HepG2 (cell line): ENCODE data around the gene NRSN2. TPM values are rescaled to one million over a fixed set of nuclear protein-coding genes. Genes with fewer than 3 reads are reported as not detected.

Source experiments
- EED ChIP-seq: sonication (generic); formaldehyde crosslinking; IDR thresholded peaks from 2 replicates; pipeline ENCODE4 v1.5.0; 2020; ENCODE audit warnings: mild to moderate bottlenecking, missing genetic modification reagents
- GLI4 ChIP-seq: sonication (generic); formaldehyde crosslinking; IDR thresholded peaks from 2 replicates; pipeline ENCODE4 v1.5.1; 2020; ENCODE audit warnings: missing genetic modification reagents, mild to moderate bottlenecking, moderate library complexity, borderline replicate concordance
- NFE2L1 ChIP-seq: sonication (generic); formaldehyde crosslinking; IDR thresholded peaks from 2 replicates; pipeline ENCODE4 v1.4.0; 2020; ENCODE audit warnings: missing genetic modification reagents, mild to moderate bottlenecking, borderline replicate concordance
- NFYC ChIP-seq: IDR thresholded peaks from 2 replicates; pipeline ENCODE4 v1.6.1; 2016; ENCODE audit warnings: missing genetic modification reagents, missing compliant biosample characterization
- ONECUT2 ChIP-seq: sonication (generic); formaldehyde crosslinking; IDR thresholded peaks from 2 replicates; pipeline ENCODE4 v1.4.0; 2020; ENCODE audit warnings: missing genetic modification reagents
- PTBP1 ChIP-seq: fragments of 200-400 bp; formaldehyde crosslinking; IDR thresholded peaks from 2 replicates; pipeline ENCODE4 v1.6.1; 2018; ENCODE audit warnings: low read length, low read depth; ENCODE audit not compliant: poor library complexity, severe bottlenecking
- SP2 ChIP-seq: sonication (generic); formaldehyde crosslinking; IDR thresholded peaks from 2 replicates; pipeline ENCODE4 v1.5.1; 2020; ENCODE audit warnings: mild to moderate bottlenecking, missing genetic modification reagents
- ZNF12 ChIP-seq: sonication (generic); formaldehyde crosslinking; IDR thresholded peaks from 2 replicates; pipeline ENCODE4 v1.5.0; 2020; ENCODE audit warnings: missing genetic modification reagents
- ZNF138 ChIP-seq: sonication (generic); formaldehyde crosslinking; IDR thresholded peaks from 2 replicates; pipeline ENCODE4 v1.5.0; 2020; ENCODE audit warnings: mild to moderate bottlenecking, low read depth, missing genetic modification reagents
- ZNF563 ChIP-seq: sonication (generic); formaldehyde crosslinking; IDR thresholded peaks from 2 replicates; pipeline ENCODE4 v1.8.0; 2022; ENCODE audit warnings: mild to moderate bottlenecking, moderate library complexity, missing genetic modification reagents
- ZNF576 ChIP-seq: sonication (generic); formaldehyde crosslinking; IDR thresholded peaks from 2 replicates; pipeline ENCODE4 v1.4.0; 2020; ENCODE audit warnings: mild to moderate bottlenecking, missing genetic modification reagents
- ZNF720 ChIP-seq: sonication (generic); formaldehyde crosslinking; IDR thresholded peaks from 2 replicates; pipeline ENCODE4 v1.4.0; 2020; ENCODE audit warnings: missing genetic modification reagents
- ZNF768 ChIP-seq: sonication (generic); formaldehyde crosslinking; IDR thresholded peaks from 2 replicates; pipeline ENCODE4 v1.4.0; 2020; ENCODE audit warnings: missing genetic modification reagents
- ZNF878 ChIP-seq: sonication (generic); formaldehyde crosslinking; IDR thresholded peaks from 2 replicates; pipeline ENCODE4 v1.8.1; 2023; ENCODE audit warnings: mild to moderate bottlenecking, missing genetic modification reagents, moderate library complexity
- polyA plus RNA-seq, 8 experiments: library from polyadenylated mRNA; depleted of rRNA in 3 of 8; stranded (reverse) in 7 of 8; unstranded in 1 of 8; fragments of >200 nt; fragmentation: Illumina TruSeq in 4 of 8; extraction: Trizol in 4 of 8; gene quantifications; 2 replicates each; pipeline versions ENCODE4 v1.2.1 to v1.2.3, GENCODE V29; 2011 to 2016; ENCODE audit warnings: low read depth in 4 of 8, missing spikeins in 1 of 8, mixed read lengths in 1 of 8; ENCODE audit not compliant: insufficient read depth in 1 of 8
- total RNA-seq, 5 experiments: library from RNA; depleted of rRNA; stranded (reverse); fragments of >200 nt; fragmentation: Illumina TruSeq; extraction: Trizol; gene quantifications; 2 replicates each; pipeline ENCODE4 v1.2.3, GENCODE V29; 2016; ENCODE audit warnings: low read depth in 1 of 5
- TF ChIP-seq, protein P1 (sequence below): sonication (generic); formaldehyde crosslinking; IDR thresholded peaks from 2 replicates; pipeline ENCODE4 v1.8.1; 2022; ENCODE audit warnings: low read depth, mild to moderate bottlenecking, missing genetic modification reagents
- TF ChIP-seq, protein P2 (sequence below): sonication (generic); formaldehyde crosslinking; IDR thresholded peaks from 2 replicates; pipeline ENCODE4 v1.5.1; 2020; ENCODE audit warnings: missing genetic modification reagents, mild to moderate bottlenecking, borderline replicate concordance
- TF ChIP-seq, protein P3 (sequence below): sonication (generic); formaldehyde crosslinking; IDR thresholded peaks from 2 replicates; pipeline ENCODE4 v1.8.0; 2022; ENCODE audit warnings: missing genetic modification reagents, mild to moderate bottlenecking, inconsistent platforms, borderline replicate concordance
- TF ChIP-seq, protein P4 (sequence below): sonication (generic); formaldehyde crosslinking; IDR thresholded peaks from 2 replicates; pipeline ENCODE4 v1.5.1; 2020; ENCODE audit warnings: missing genetic modification reagents, mild to moderate bottlenecking, borderline replicate concordance
- TF ChIP-seq, protein P5 (sequence below): sonication (generic); formaldehyde crosslinking; conservative IDR thresholded peaks from 2 replicates; pipeline ENCODE4 v1.8.0; 2022; ENCODE audit warnings: low read depth, missing genetic modification reagents
- TF ChIP-seq, protein P6 (sequence below): sonication (generic); formaldehyde crosslinking; IDR thresholded peaks from 2 replicates; pipeline ENCODE4 v1.5.0; 2020; ENCODE audit warnings: mild to moderate bottlenecking, low read depth, missing genetic modification reagents, borderline replicate concordance

The NRSN2 gene
- total and polyA plus RNA-seq, 2 of the 13 experiments (the other 11 are each of a cell fraction or from before 2014, with no cell fraction given): 32.3 to 49.4 TPM

DNA sequence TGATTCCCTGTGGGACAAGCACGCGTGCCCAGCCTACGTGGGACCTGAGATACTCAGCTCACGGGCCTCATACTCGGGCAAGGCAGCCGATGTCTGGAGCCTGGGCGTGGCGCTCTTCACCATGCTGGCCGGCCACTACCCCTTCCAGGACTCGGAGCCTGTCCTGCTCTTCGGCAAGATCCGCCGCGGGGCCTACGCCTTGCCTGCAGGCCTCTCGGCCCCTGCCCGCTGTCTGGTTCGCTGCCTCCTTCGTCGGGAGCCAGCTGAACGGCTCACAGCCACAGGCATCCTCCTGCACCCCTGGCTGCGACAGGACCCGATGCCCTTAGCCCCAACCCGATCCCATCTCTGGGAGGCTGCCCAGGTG, 49.3 kb downstream of the NRSN2 start (continued):
- TF ChIP-seq, protein P1, sequence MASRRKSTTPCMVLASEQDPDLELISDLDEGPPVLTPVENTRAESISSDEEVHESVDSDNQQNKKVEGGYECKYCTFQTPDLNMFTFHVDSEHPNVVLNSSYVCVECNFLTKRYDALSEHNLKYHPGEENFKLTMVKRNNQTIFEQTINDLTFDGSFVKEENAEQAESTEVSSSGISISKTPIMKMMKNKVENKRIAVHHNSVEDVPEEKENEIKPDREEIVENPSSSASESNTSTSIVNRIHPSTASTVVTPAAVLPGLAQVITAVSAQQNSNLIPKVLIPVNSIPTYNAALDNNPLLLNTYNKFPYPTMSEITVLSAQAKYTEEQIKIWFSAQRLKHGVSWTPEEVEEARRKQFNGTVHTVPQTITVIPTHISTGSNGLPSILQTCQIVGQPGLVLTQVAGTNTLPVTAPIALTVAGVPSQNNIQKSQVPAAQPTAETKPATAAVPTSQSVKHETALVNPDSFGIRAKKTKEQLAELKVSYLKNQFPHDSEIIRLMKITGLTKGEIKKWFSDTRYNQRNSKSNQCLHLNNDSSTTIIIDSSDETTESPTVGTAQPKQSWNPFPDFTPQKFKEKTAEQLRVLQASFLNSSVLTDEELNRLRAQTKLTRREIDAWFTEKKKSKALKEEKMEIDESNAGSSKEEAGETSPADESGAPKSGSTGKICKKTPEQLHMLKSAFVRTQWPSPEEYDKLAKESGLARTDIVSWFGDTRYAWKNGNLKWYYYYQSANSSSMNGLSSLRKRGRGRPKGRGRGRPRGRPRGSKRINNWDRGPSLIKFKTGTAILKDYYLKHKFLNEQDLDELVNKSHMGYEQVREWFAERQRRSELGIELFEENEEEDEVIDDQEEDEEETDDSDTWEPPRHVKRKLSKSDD (CRISPR knock-in tag): 0 out of 2 replicates have a peak, but pooled peaks have one; percentile 15
- no peak; the same call in 1 of the 2 replicates for TF ChIP-seq ZNF138
- TF ChIP-seq, protein P2, sequence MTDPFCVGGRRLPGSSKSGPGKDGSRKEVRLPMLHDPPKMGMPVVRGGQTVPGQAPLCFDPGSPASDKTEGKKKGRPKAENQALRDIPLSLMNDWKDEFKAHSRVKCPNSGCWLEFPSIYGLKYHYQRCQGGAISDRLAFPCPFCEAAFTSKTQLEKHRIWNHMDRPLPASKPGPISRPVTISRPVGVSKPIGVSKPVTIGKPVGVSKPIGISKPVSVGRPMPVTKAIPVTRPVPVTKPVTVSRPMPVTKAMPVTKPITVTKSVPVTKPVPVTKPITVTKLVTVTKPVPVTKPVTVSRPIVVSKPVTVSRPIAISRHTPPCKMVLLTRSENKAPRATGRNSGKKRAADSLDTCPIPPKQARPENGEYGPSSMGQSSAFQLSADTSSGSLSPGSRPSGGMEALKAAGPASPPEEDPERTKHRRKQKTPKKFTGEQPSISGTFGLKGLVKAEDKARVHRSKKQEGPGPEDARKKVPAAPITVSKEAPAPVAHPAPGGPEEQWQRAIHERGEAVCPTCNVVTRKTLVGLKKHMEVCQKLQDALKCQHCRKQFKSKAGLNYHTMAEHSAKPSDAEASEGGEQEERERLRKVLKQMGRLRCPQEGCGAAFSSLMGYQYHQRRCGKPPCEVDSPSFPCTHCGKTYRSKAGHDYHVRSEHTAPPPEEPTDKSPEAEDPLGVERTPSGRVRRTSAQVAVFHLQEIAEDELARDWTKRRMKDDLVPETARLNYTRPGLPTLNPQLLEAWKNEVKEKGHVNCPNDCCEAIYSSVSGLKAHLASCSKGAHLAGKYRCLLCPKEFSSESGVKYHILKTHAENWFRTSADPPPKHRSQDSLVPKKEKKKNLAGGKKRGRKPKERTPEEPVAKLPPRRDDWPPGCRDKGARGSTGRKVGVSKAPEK (CRISPR knock-in tag): no peak
- TF ChIP-seq, protein P3, sequence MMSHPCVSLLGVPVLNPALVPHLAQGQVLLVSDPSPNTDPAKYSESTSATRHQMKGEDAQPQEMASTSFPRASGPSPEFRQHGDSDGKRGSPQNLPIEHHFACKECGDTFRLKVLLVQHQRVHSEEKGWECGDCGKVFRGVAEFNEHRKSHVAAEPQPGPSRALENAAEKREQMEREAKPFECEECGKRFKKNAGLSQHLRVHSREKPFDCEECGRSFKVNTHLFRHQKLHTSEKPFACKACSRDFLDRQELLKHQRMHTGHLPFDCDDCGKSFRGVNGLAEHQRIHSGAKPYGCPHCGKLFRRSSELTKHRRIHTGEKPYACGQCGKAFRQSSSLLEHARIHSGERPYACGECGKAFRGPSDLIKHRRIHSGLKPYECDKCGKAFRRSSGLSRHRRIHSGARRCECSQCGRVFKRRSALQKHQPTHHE (CRISPR knock-in tag): 0 out of 2 replicates have a peak, but pooled peaks have one; percentile 10
- no peak for TF ChIP-seq ONECUT2 (CRISPR knock-in tag)
- no peak for TF ChIP-seq ZNF576 (CRISPR knock-in tag)
- TF ChIP-seq ZNF720 (CRISPR knock-in tag): no peak
- 0 out of 2 replicates have a peak, but pooled peaks have one; percentile 39 for TF ChIP-seq ZNF563
- TF ChIP-seq NFYC: no peak
- TF ChIP-seq, protein P4, sequence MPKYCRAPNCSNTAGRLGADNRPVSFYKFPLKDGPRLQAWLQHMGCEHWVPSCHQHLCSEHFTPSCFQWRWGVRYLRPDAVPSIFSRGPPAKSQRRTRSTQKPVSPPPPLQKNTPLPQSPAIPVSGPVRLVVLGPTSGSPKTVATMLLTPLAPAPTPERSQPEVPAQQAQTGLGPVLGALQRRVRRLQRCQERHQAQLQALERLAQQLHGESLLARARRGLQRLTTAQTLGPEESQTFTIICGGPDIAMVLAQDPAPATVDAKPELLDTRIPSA (CRISPR knock-in tag): no peak
- no peak for TF ChIP-seq ZNF878
- peak; percentile 57; the same call in 1 of the 2 replicates for TF ChIP-seq ZNF768 (CRISPR knock-in tag)
- TF ChIP-seq, protein P5, sequence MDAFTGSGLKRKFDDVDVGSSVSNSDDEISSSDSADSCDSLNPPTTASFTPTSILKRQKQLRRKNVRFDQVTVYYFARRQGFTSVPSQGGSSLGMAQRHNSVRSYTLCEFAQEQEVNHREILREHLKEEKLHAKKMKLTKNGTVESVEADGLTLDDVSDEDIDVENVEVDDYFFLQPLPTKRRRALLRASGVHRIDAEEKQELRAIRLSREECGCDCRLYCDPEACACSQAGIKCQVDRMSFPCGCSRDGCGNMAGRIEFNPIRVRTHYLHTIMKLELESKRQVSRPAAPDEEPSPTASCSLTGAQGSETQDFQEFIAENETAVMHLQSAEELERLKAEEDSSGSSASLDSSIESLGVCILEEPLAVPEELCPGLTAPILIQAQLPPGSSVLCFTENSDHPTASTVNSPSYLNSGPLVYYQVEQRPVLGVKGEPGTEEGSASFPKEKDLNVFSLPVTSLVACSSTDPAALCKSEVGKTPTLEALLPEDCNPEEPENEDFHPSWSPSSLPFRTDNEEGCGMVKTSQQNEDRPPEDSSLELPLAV (CRISPR knock-in tag): no peak
- no peak for TF ChIP-seq SP2
- TF ChIP-seq PTBP1: peak; percentile 97
- no peak for TF ChIP-seq ZNF12 (CRISPR knock-in tag)
- TF ChIP-seq, protein P6, sequence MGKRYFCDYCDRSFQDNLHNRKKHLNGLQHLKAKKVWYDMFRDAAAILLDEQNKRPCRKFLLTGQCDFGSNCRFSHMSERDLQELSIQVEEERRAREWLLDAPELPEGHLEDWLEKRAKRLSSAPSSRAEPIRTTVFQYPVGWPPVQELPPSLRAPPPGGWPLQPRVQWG (CRISPR knock-in tag): no peak
- no peak; the same call in 1 of the 2 replicates for TF ChIP-seq EED (CRISPR knock-in tag)
- 0 out of 2 replicates have a peak, but pooled peaks have one; percentile 18 for TF ChIP-seq NFE2L1 (CRISPR knock-in tag)
- TF ChIP-seq GLI4 (CRISPR knock-in tag): peak; percentile 15; the same call in 1 of the 2 replicates
